HepG2 (cell line): Measurements from ENCODE around the gene NEURL2. TPM values are rescaled to one million over a fixed set of nuclear protein-coding genes. Genes with fewer than 3 reads are reported as not detected.

Source experiments
- EHMT2 ChIP-seq: fragments of 200-600 bp; sonication (generic); IDR thresholded peaks from 2 replicates; pipeline ENCODE4 v1.7.0; 2017; ENCODE audit warnings: antibody characterized with exemption, low read depth, low read length, borderline replicate concordance
- ELF4 ChIP-seq: sonication (generic); formaldehyde crosslinking; IDR thresholded peaks from 2 replicates; pipeline ENCODE4 v1.5.0; 2020; ENCODE audit warnings: missing genetic modification reagents, mild to moderate bottlenecking, moderate library complexity, borderline replicate concordance
- FOXJ3 ChIP-seq: sonication (generic); formaldehyde crosslinking; IDR thresholded peaks from 2 replicates; pipeline ENCODE4 v1.4.0; 2020; ENCODE audit warnings: missing genetic modification reagents, mild to moderate bottlenecking, borderline replicate concordance
- NFIC ChIP-seq: IDR thresholded peaks from 2 replicates; pipeline ENCODE4 v1.6.1; 2012; ENCODE audit warnings: mild to moderate bottlenecking, low read length, inconsistent platforms
- PPARG ChIP-seq: conservative IDR thresholded peaks from 2 replicates; pipeline ENCODE4 v1.6.1; 2016; ENCODE audit warnings: missing biosample characterization, missing genetic modification reagents
- REL ChIP-seq: sonication (generic); formaldehyde crosslinking; conservative IDR thresholded peaks from 2 replicates; pipeline ENCODE4 v1.8.0; 2022; ENCODE audit warnings: mild to moderate bottlenecking, missing genetic modification reagents, moderate library complexity
- ZBTB25 ChIP-seq: IDR thresholded peaks from 2 replicates; pipeline ENCODE4 v1.6.1; 2018; ENCODE audit warnings: missing genetic modification reagents
- ZNF18 ChIP-seq: sonication (generic); formaldehyde crosslinking; IDR thresholded peaks from 2 replicates; pipeline ENCODE4 v1.8.0; 2022; ENCODE audit warnings: mild to moderate bottlenecking, missing genetic modification reagents; ENCODE audit not compliant: insufficient replicate concordance
- ZNF414 ChIP-seq: sonication (generic); formaldehyde crosslinking; IDR thresholded peaks from 2 replicates; pipeline ENCODE4 v1.5.0; 2020; ENCODE audit warnings: missing genetic modification reagents
- ZNF574 ChIP-seq: sonication (generic); formaldehyde crosslinking; IDR thresholded peaks from 2 replicates; pipeline ENCODE4 v1.4.0; 2020; ENCODE audit warnings: missing genetic modification reagents
- ZNF703 ChIP-seq: sonication (generic); formaldehyde crosslinking; IDR thresholded peaks from 2 replicates; pipeline ENCODE4 v1.5.1; 2020; ENCODE audit warnings: missing genetic modification reagents, mild to moderate bottlenecking, moderate library complexity, borderline replicate concordance
- ZNF704 ChIP-seq: sonication (generic); formaldehyde crosslinking; IDR thresholded peaks from 2 replicates; pipeline ENCODE4 v1.8.1; 2023; ENCODE audit warnings: mild to moderate bottlenecking, inconsistent platforms, moderate library complexity, missing genetic modification reagents, borderline replicate concordance
- ZNF710 ChIP-seq: sonication (generic); formaldehyde crosslinking; IDR thresholded peaks from 2 replicates; pipeline ENCODE4 v1.5.0; 2020; ENCODE audit warnings: mild to moderate bottlenecking, missing genetic modification reagents, borderline replicate concordance
- ZNF713 ChIP-seq: sonication (generic); formaldehyde crosslinking; IDR thresholded peaks from 2 replicates; pipeline ENCODE4 v1.4.0; 2020; ENCODE audit warnings: mild to moderate bottlenecking, missing genetic modification reagents
- ZSCAN20 ChIP-seq: sonication (generic); formaldehyde crosslinking; IDR thresholded peaks from 2 replicates; pipeline ENCODE4 v1.4.0; 2020; ENCODE audit warnings: missing genetic modification reagents, mild to moderate bottlenecking, borderline replicate concordance
- ZSCAN31 ChIP-seq: sonication (generic); formaldehyde crosslinking; IDR thresholded peaks from 2 replicates; pipeline ENCODE4 v1.5.0; 2020; ENCODE audit warnings: low read depth, mild to moderate bottlenecking, missing genetic modification reagents
- polyA plus RNA-seq, 8 experiments: library from polyadenylated mRNA; depleted of rRNA in 3 of 8; stranded (reverse) in 7 of 8; unstranded in 1 of 8; fragments of >200 nt; fragmentation: Illumina TruSeq in 4 of 8; extraction: Trizol in 4 of 8; gene quantifications; 2 replicates each; pipeline versions ENCODE4 v1.2.1 to v1.2.3, GENCODE V29; 2011 to 2016; ENCODE audit warnings: low read depth in 4 of 8, missing spikeins in 1 of 8, mixed read lengths in 1 of 8; ENCODE audit not compliant: insufficient read depth in 1 of 8
- total RNA-seq, 5 experiments: library from RNA; depleted of rRNA; stranded (reverse); fragments of >200 nt; fragmentation: Illumina TruSeq; extraction: Trizol; gene quantifications; 2 replicates each; pipeline ENCODE4 v1.2.3, GENCODE V29; 2016; ENCODE audit warnings: low read depth in 1 of 5

Gene NEURL2
- total and polyA plus RNA-seq, 2 of the 13 experiments (the other 11 are each of a cell fraction or from before 2014, with no cell fraction given) = 7.2 to 9.7 TPM

- peak; percentile 69; the same call in 1 of the 2 replicates for TF ChIP-seq ZNF574 (CRISPR knock-in tag)
- peak; percentile 54 for TF ChIP-seq ZNF18 (CRISPR knock-in tag)
- TF ChIP-seq ZBTB25 (CRISPR knock-in tag) = peak; percentile 61; the same call in 1 of the 2 replicates
- peak; percentile 20; the same call in 1 of the 2 replicates for TF ChIP-seq ZNF414 (CRISPR knock-in tag)
- TF ChIP-seq ELF4 (CRISPR knock-in tag) = peak; percentile 48; the same call in 1 of the 2 replicates
- TF ChIP-seq NFIC = 0 out of 2 replicates have a peak, but pooled peaks have one; percentile 77
- peak; percentile 54; the same call in 1 of the 2 replicates for TF ChIP-seq FOXJ3 (CRISPR knock-in tag)
- TF ChIP-seq ZNF713 (CRISPR knock-in tag) = 0 out of 2 replicates have a peak, but pooled peaks have one; percentile 72
- 0 out of 2 replicates have a peak, but pooled peaks have one; percentile 74 for TF ChIP-seq ZNF703 (CRISPR knock-in tag)
- peak; percentile 14; the same call in 1 of the 2 replicates for TF ChIP-seq ZNF710 (CRISPR knock-in tag)
- peak; percentile 74; the same call in 1 of the 2 replicates for TF ChIP-seq ZSCAN20
- TF ChIP-seq PPARG = peak; percentile 39
- TF ChIP-seq ZNF704 (CRISPR knock-in tag) = 0 out of 2 replicates have a peak, but pooled peaks have one; percentile 68
- TF ChIP-seq EHMT2 = no peak
- TF ChIP-seq ZSCAN31 (CRISPR knock-in tag) = peak; percentile 89
- TF ChIP-seq REL (CRISPR knock-in tag) = peak; percentile 92; the same call in 1 of the 2 replicates
Measured at GRCh38 chr20:45933266-45934045, 42.4 kb upstream of the NEURL2 start (continued).
